Mesothelial cell of epicardium (in vitro differentiated cells): ENCODE data around the gene ANKMY1. TPM values are rescaled to one million over a fixed set of nuclear protein-coding genes. Genes with fewer than 3 reads are reported as not detected.

ENCODE experiments used
- DNase-seq, 2 experiments: peaks; one replicate each; pipeline ENCODE4 v3.0.0; 2021; ENCODE audit warnings: low spot score in 2 of 2; ENCODE audit not compliant: unreplicated experiment in 2 of 2
- H3K27ac Mint-ChIP-seq: 2 replicates; pipeline ENCODE4 v1.8.0; 2021; ENCODE audit warnings: mixed read lengths
- H3K27me3 Mint-ChIP-seq: 2 replicates; pipeline ENCODE4 v1.8.0; 2021; ENCODE audit warnings: low read depth, mixed read lengths
- H3K36me3 Mint-ChIP-seq: 2 replicates; pipeline ENCODE4 v1.8.0; 2021; ENCODE audit warnings: mixed read lengths
- H3K4me1 Mint-ChIP-seq: 2 replicates; pipeline ENCODE4 v1.8.0; 2021; ENCODE audit warnings: mixed read lengths
- H3K4me3 Mint-ChIP-seq: 2 replicates; pipeline ENCODE4 v1.8.0; 2021; ENCODE audit warnings: mild to moderate bottlenecking, moderate library complexity, mixed read lengths
- H3K9me3 Mint-ChIP-seq: 2 replicates; pipeline ENCODE4 v1.8.0; 2021; ENCODE audit warnings: mixed read lengths
- total RNA-seq: library from RNA; stranded (reverse); gene quantifications from 3 replicates; pipeline ENCODE4 v1.2.1, GENCODE V29; 2021
- TF ChIP-seq, protein P1 (sequence below): fragments of 200-600 bp; sonication (generic); IDR thresholded peaks from one replicate; pipeline ENCODE4 v1.5.0; 2021; ENCODE audit warnings: antibody characterized with exemption; ENCODE audit not compliant: unreplicated experiment

ANKMY1 gene
- total RNA-seq, 1 donor from 2014 or later, result 29.8 TPM

DNA sequence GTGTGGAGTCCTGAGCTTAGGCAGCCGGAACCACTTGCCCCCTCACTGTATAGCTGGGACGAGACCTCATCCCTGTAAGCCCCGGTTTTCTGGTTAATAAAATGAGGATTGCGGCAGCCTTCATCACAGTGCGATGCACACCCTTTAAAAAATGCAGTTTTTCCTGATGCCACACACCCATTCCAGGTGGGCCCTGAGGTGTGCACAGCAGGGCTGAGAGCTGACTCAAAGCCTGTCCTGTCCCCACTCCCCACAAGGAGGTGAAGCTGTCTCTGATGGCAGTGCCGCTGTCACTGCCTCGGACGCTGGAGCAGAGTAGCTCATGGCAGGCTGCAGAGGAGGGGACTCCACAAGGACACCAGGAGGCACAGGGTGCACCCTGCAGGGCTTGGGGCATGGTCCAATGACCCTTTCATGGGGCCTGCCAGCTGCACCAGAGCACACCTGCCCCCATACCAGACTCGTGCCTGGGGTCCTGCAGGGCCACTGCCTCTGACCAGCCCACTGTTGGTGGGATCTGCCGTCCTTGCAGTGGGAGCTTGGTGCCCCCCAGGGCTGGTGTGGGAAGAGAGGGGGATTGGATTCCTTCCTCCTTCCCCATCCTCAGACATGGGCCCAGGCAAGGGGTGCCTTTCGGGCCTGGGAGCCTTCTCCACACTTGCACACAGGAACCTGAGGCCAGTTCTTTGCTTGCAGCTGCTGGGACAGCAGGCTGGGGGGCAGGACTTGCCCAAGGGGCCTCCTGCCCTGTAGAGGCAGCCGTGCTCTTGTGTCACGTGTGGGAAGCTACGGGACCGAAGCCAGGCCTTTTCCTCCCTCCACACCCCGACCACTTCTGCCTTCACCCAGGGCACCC, 99.5 kb downstream of the ANKMY1 start:
- DNase-seq, result no peak
- peak overlapping the region; percentile 81 for H3K27ac Mint-ChIP-seq
- H3K27me3 Mint-ChIP-seq, result peaks cover 13% of the 10 kb centered on the region

GRCh38 chr2:240457223-240458043, 100.4 kb downstream of the ANKMY1 start:
- Mint-ChIP-seq H3K27ac (peak overlapping the region; percentile 81), H3K36me3 (no peaks in the 10 kb centered on the region)
- TF ChIP-seq, protein P1, sequence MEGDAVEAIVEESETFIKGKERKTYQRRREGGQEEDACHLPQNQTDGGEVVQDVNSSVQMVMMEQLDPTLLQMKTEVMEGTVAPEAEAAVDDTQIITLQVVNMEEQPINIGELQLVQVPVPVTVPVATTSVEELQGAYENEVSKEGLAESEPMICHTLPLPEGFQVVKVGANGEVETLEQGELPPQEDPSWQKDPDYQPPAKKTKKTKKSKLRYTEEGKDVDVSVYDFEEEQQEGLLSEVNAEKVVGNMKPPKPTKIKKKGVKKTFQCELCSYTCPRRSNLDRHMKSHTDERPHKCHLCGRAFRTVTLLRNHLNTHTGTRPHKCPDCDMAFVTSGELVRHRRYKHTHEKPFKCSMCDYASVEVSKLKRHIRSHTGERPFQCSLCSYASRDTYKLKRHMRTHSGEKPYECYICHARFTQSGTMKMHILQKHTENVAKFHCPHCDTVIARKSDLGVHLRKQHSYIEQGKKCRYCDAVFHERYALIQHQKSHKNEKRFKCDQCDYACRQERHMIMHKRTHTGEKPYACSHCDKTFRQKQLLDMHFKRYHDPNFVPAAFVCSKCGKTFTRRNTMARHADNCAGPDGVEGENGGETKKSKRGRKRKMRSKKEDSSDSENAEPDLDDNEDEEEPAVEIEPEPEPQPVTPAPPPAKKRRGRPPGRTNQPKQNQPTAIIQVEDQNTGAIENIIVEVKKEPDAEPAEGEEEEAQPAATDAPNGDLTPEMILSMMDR, result no peak

More for the DNA sequence above, 99.5 kb downstream of the ANKMY1 start:
- H3K4me1 Mint-ChIP-seq, result peaks cover 36% of the 10 kb centered on the region
- no peaks in the 10 kb centered on the region for H3K9me3 Mint-ChIP-seq
- TF ChIP-seq, protein P1, result no peak
- no peaks in the 10 kb centered on the region for H3K36me3 Mint-ChIP-seq
- no peak overlapping the region for H3K4me3 Mint-ChIP-seq

DNA sequence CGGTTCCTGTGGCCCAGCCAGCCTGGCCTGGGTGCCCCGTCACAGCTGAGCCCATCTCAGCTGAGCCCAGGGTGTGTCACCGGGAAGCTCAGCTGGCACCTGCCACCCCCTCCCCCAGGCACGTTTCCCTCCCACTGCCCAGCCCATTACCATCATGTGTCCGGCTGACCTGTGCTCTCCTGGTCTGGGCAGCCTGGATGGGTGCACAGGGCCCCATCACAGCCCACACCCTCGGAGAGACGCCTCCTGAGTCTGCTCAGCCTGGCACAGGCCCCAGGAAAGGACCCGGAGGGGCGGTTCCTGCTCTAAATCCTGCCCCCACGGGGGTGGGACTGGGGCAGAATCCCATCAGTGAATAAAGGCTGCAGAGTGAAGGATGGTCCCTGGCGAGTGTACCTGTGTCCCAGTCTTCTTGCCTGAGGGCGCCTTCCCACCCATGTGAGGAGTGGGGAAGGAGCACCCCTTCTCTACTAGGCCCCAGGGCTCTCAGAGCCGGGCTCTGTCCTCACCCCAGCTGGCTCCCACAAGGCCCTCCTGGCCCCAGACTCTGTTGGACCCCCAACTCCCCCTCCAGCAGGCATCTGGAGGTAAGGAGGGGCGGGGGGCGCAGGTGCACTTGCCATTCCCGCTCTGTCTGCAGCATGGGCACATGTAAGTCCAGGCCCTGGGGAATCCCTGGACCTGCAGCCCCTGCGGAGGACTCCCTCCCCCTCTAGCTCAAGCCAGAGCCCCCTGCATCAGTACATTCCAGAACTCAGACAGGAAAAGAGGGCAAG, 101.2 kb downstream of the ANKMY1 start:
- Mint-ChIP-seq H3K27me3 (peaks cover 17% of the 10 kb centered on the region), H3K27ac (peak overlapping the region; percentile 79), H3K4me1 (peaks cover 40% of the 10 kb centered on the region), H3K4me3 (peak overlapping the region; percentile 64), H3K36me3 (no peaks in the 10 kb centered on the region), H3K9me3 (no peaks in the 10 kb centered on the region)
- TF ChIP-seq, protein P1, result no peak
- no peak for DNase-seq

More at GRCh38 chr2:240457223-240458043, 100.4 kb downstream of the ANKMY1 start:
- DNase-seq, result no peak
- H3K27me3 Mint-ChIP-seq, result peaks cover 13% of the 10 kb centered on the region
- peak overlapping the region; percentile 64 for H3K4me3 Mint-ChIP-seq
- H3K4me1 Mint-ChIP-seq, result peaks cover 36% of the 10 kb centered on the region
- H3K9me3 Mint-ChIP-seq, result no peaks in the 10 kb centered on the region

DNA sequence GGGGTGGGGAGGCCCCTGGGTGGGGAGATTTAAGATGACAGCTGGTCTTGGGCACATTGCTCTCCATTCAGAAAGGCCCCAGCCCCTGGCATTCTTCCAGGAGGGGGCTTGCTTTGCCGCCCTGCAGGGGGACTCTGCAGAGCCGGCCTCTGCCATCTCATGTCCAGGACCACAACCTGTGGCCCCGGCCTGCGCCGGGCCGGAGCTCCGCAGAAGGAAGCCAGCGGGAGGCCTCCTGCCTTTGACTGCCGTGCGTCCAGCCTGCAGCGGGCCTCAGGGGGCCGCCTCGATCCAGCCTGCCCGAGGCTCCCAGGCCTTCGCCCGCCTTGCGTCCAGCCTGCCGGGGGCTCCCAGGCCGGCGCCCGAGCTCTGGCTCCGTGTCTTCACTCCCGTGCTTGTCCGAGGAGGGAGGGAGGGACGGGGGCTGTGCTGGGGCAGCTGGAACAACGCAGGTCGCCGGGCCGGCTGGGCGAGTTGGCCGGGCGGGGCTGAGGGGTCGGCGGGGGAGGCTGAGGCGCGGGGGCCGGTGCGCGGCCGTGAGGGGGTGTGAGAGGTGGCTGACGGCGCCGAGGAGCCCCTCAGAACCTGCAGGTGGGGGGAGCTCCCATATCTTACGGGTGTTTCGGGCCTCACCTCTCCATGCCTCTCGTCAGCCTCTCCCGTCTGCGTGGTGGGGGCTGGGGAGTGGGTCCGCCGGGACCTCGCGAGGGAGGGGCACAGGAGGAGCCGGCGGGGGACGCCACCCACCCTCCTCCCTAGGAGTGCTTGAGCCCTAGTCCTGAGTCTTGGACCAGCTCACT, 101.9 kb downstream of the ANKMY1 start:
- Mint-ChIP-seq H3K27me3 (peaks cover 17% of the 10 kb centered on the region), H3K4me1 (peaks cover 44% of the 10 kb centered on the region), H3K4me3 (peak overlapping the region; percentile 64), H3K36me3 (no peaks in the 10 kb centered on the region), H3K27ac (no peak overlapping the region), H3K9me3 (no peaks in the 10 kb centered on the region)
- DNase-seq, result no peak
- TF ChIP-seq, protein P1, result no peak

GRCh38 chr2:240455272-240455646, 102.5 kb downstream of the ANKMY1 start:
- H3K36me3 Mint-ChIP-seq, result no peaks in the 10 kb centered on the region
- peaks cover 48% of the 10 kb centered on the region for H3K4me1 Mint-ChIP-seq
- H3K27me3 Mint-ChIP-seq, result peaks cover 20% of the 10 kb centered on the region
- no peak overlapping the region for H3K27ac Mint-ChIP-seq
- peak overlapping the region; percentile 82 for H3K4me3 Mint-ChIP-seq
- DNase-seq, result no peak
- H3K9me3 Mint-ChIP-seq, result no peaks in the 10 kb centered on the region
- TF ChIP-seq, protein P1, result no peak
